ENCODE measurements around the gene NME4.
A peak's percentile ranks its signal among the peaks of the same experiment; 100 is the strongest.

GRCh38 chr16:370443-370842 is 26.6 kb upstream of the NME4 start, which contains the start of gene MRPL28:
- no peak for TF ChIP-seq SIN3A (IDR thresholded peaks at IDR 0.05; ENCODE audit: low read depth)
- no peak for TF ChIP-seq ATF3 (IDR thresholded peaks at IDR 0.05)
- no peak for TF ChIP-seq CTCF (IDR thresholded peaks at IDR 0.05 in 2 of 3, conservative IDR thresholded peaks at IDR 0.05 in 1 of 3; ENCODE audit: borderline replicate concordance in 1 of 3, insufficient read depth in 1 of 3, low read depth in 2 of 3, low read length in 2 of 3)
- no peak for TF ChIP-seq ZNF274 (IDR thresholded peaks at IDR 0.05; ENCODE audit: low read depth, low read length)
- peak; percentile 50 for TF ChIP-seq POLR2AphosphoS5 (IDR thresholded peaks at IDR 0.05; ENCODE audit: low read depth, low read length)
- TF ChIP-seq EZH2phosphoT487 (IDR thresholded peaks at IDR 0.05; ENCODE audit: borderline replicate concordance), result no peak
- TF ChIP-seq POLR2A (IDR thresholded peaks at IDR 0.05; ENCODE audit: borderline replicate concordance, extremely low read depth, insufficient read depth, insufficient read length), result no peak
- no peak for TF ChIP-seq EZH2 (IDR thresholded peaks at IDR 0.05)
- no peak for TF ChIP-seq JUND (IDR thresholded peaks at IDR 0.05)
- TF ChIP-seq RAD21 (IDR thresholded peaks at IDR 0.05; ENCODE audit: low read depth), result no peak
- TF ChIP-seq CEBPB (IDR thresholded peaks at IDR 0.05; ENCODE audit: low read depth), result no peak
- TF ChIP-seq ZBTB33 (IDR thresholded peaks at IDR 0.05; ENCODE audit: extremely low read depth, insufficient replicate concordance, low read length), result no peak
- no peak for TF ChIP-seq REST (IDR thresholded peaks at IDR 0.05; ENCODE audit: low read depth)
- TF ChIP-seq SP1 (IDR thresholded peaks at IDR 0.05; ENCODE audit: low read depth), result peak; percentile 89

Data from HCT116 (cell line).